K562 treated with DMSO at 1 percent for 12 hours (cell line): ENCODE measurements around the gene CASD1. TPM values are rescaled to one million over a fixed set of nuclear protein-coding genes. Genes with fewer than 3 reads are reported as not detected.

Experiments
- total RNA-seq: library from RNA; unstranded; fragments of 300-600 nt; gene quantifications from 2 replicates; pipeline ENCODE4 v1.2.3, GENCODE V29; 2022; ENCODE audit not compliant: insufficient read depth

The CASD1 gene
- 1.1 and 8.1 TPM in 2 replicates for total RNA-seq

DNA sequence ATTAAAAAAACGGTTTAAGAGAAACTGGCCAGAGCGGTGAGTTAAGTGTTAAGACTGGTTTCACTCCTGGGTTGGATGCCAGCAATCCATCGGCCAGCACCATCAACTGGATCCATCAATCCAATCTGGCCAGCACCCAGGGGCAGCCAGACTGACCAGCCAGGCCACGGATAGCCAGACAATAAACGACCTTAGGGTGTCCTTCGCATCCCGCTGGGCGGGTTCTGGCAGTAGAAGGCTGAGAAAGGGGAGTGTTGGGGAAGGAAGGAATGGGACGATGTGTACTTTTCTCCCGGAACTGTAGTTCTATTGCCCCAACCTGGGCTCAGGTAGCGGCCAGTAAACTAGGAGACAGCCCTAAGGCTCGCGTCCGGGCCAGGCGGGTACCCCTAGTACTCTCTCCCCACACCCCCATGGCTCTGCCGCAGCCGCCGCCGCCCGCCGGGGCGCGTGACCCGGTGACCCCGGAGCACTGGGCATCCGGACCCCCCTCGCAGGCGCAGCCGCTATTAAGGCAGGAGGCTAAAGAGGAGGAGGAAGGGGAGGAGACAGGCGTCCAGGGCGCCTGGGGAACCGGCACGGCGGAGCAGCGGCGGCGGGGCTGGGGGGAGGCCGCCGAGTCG lies at the start of gene CASD1:
TSS of gene CASD1 (plus strand) at position 546 of the 623 bp plus-strand sequence. CDS start 276 bp downstream, outside the sequence.

Other genes with a start within 250 kb of the CASD1 start
- gene COL1A2, start 114.9 kb upstream of the CASD1 start, total RNA-seq, result 0.63 and 1.3 TPM in 2 replicates
- 1.1 TPM in 1 of 2 replicates, not detected in the other for gene SGCE, start 146.3 kb downstream of the CASD1 start, total RNA-seq